ENCODE results near the gene CS. TPM values are rescaled to one million over a fixed set of nuclear protein-coding genes. Genes with fewer than 3 reads are reported as not detected.

CS gene
- total RNA-seq, 1 experiment from 2014 or later, result 250 TPM

DNA sequence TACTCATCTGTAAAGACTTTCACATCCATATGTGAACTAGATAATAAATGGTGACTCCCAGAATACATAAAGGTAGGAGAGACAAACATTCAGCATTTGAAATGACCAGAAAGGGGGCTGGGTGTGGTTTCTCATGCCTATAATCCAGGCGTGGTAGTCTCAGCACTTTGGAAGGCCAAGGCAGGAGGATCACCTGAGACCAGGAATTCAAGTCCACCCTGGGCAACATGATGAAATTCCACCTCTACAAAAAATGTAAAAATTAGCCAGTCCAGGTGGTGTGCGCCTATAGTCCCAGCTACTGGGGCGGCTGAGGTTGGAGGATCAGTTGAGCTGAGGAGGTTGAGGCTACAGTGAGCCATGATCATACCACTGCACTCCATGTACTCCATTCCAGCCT, 4.1 kb upstream of the CS start:
- H2AK5ac ChIP-seq (ENCODE audit: insufficient read length, low read length), result no peak overlapping the region
- no peak for DNase-seq
- H3K27ac ChIP-seq (ENCODE audit: insufficient read length, low read depth, low read length), result no peak overlapping the region
- Mint-ChIP-seq H3K36me3 (ENCODE audit: insufficient read depth in 1 of 3, low read depth in 3 of 3) (peaks cover 12 to 52% (median 30%) of the 10 kb centered on the region in 3 experiments; a peak in 6 of 7 replicates), H3K27ac (no peak overlapping the region), H3K9me3 (no peaks in the 10 kb centered on the region), H3K4me3 (no peak overlapping the region), H3K27me3 (ENCODE audit: low read depth) (no peaks in the 10 kb centered on the region), H3K4me1 (peaks cover 8 to 11% of the 10 kb centered on the region in 2 experiments)
- H4K5ac ChIP-seq (ENCODE audit: insufficient read length, low read depth, low read length), result no peak overlapping the region
- no peak overlapping the region for H2AFZ ChIP-seq (ENCODE audit: low read length)
- H3K9ac ChIP-seq (ENCODE audit: extremely low read depth, insufficient read length, low read length), result no peak overlapping the region
- no peak overlapping the region for H3K4ac ChIP-seq (ENCODE audit: low read depth, low read length)
- H3K79me1 ChIP-seq (ENCODE audit: insufficient read depth, low read depth, low read length, poor library complexity, severe bottlenecking), result peaks cover 3% of the 10 kb centered on the region
- H2BK5ac ChIP-seq (ENCODE audit: insufficient read length, low read length), result no peak overlapping the region
- H3K23me2 ChIP-seq (ENCODE audit: insufficient read length, low read depth, low read length, poor library complexity, severe bottlenecking), result peaks cover 7% of the 10 kb centered on the region
- no peaks in the 10 kb centered on the region for H4K20me1 ChIP-seq (ENCODE audit: control insufficient read depth, insufficient read depth, insufficient read length)
- H2BK12ac ChIP-seq (ENCODE audit: insufficient read length, low read depth, low read length), result no peak overlapping the region
- no peak overlapping the region for H2BK120ac ChIP-seq (ENCODE audit: low read depth, low read length, poor library complexity, severe bottlenecking)
- H3K79me2 ChIP-seq (ENCODE audit: insufficient read depth, low read length), result peaks cover 4% of the 10 kb centered on the region; the same call in 1 of the 2 replicates
- H4K91ac ChIP-seq (ENCODE audit: insufficient read length, low read depth, low read length), result no peak overlapping the region
- no peak overlapping the region for H3K23ac ChIP-seq (ENCODE audit: insufficient read length, low read depth, low read length)
- no CpG with 5 or more reads among the region's 3 CpGs for WGBS (ENCODE audit: extremely low coverage, insufficient read length, low lambda C conversion rate)
- H3K9me3 ChIP-seq (ENCODE audit: control insufficient read depth, low read depth, low read length), result no peaks in the 10 kb centered on the region
- no peak for TF ChIP-seq CTCF (conservative IDR thresholded peaks at IDR 0.05)
- no peak overlapping the region for H2BK20ac ChIP-seq (ENCODE audit: low read depth, low read length, poor library complexity, severe bottlenecking)
- no peak overlapping the region for H2BK15ac ChIP-seq (ENCODE audit: low read depth, low read length)
- no peak overlapping the region for H3K18ac ChIP-seq (ENCODE audit: insufficient read length, low read depth, low read length)
- H3K27me3 ChIP-seq (ENCODE audit: insufficient read depth, low read length), result no peaks in the 10 kb centered on the region
- H4K8ac ChIP-seq (replicated peaks; ENCODE audit: insufficient read length, low read depth, low read length), result no peak overlapping the region
- no peak overlapping the region for H3K14ac ChIP-seq (ENCODE audit: insufficient read depth, low read length)
- H3T11ph ChIP-seq (ENCODE audit: low read length), result no peak overlapping the region
- no peak overlapping the region for H3K56ac ChIP-seq (ENCODE audit: insufficient read length, low read depth, low read length)
- H3K4me2 ChIP-seq (ENCODE audit: insufficient read depth, insufficient read length, low read length), result no peak overlapping the region
- H3K4me1 ChIP-seq (ENCODE audit: insufficient read depth, low read length), result no peaks in the 10 kb centered on the region; the same call in 1 of the 2 replicates

Measured in H9 (cell line).